Endothelial cell (in vitro differentiated cells): ENCODE results near the gene COBL. TPM values are rescaled to one million over a fixed set of nuclear protein-coding genes. Genes with fewer than 3 reads are reported as not detected.
A peak's percentile ranks its signal among the peaks of the same experiment; 100 is the strongest.

Source experiments
- DNase-seq: peaks from one replicate; pipeline ENCODE4 v3.0.0; 2021; ENCODE audit warnings: low spot score
- H3K27ac Mint-ChIP-seq: one replicate; pipeline ENCODE4 v1.8.0; 2021; ENCODE audit warnings: mixed read lengths, inconsistent platforms; ENCODE audit not compliant: unreplicated experiment
- H3K27me3 Mint-ChIP-seq: one replicate; pipeline ENCODE4 v1.8.0; 2021; ENCODE audit warnings: mild to moderate bottlenecking, moderate library complexity, mixed read lengths, inconsistent platforms; ENCODE audit not compliant: unreplicated experiment
- H3K36me3 Mint-ChIP-seq: one replicate; pipeline ENCODE4 v1.8.0; 2021; ENCODE audit warnings: mild to moderate bottlenecking, low read depth, mixed read lengths, inconsistent platforms; ENCODE audit not compliant: unreplicated experiment
- H3K4me1 Mint-ChIP-seq: one replicate; pipeline ENCODE4 v1.8.0; 2021; ENCODE audit warnings: mild to moderate bottlenecking, mixed read lengths, inconsistent platforms; ENCODE audit not compliant: unreplicated experiment
- H3K4me3 Mint-ChIP-seq: one replicate; pipeline ENCODE4 v1.8.0; 2021; ENCODE audit warnings: mild to moderate bottlenecking, mixed read lengths, inconsistent platforms; ENCODE audit not compliant: unreplicated experiment
- H3K9me3 Mint-ChIP-seq: one replicate; pipeline ENCODE4 v1.8.0; 2021; ENCODE audit warnings: mixed read lengths, inconsistent platforms; ENCODE audit not compliant: unreplicated experiment
- long read RNA-seq: library from polyadenylated mRNA; unstranded; transcript quantifications from one replicate; pipeline ENCODE4 v2.0.0, GENCODE V29; 2020; ENCODE audit not compliant: unreplicated experiment
- total RNA-seq: library from RNA; stranded (reverse); fragmentation: NEBNext Ultra II Directional; extraction: Animal tissue kit (Norgen Biotek cat#: 25700); gene quantifications from one replicate; pipeline ENCODE4 v1.2.1, GENCODE V29; 2021; ENCODE audit not compliant: unreplicated experiment
- TF ChIP-seq, protein P1 (sequence below): fragments of 200-600 bp; sonication (generic); IDR thresholded peaks from one replicate; pipeline ENCODE4 v1.5.0; 2021; ENCODE audit warnings: antibody characterized with exemption; ENCODE audit not compliant: unreplicated experiment

Gene COBL, protein sequence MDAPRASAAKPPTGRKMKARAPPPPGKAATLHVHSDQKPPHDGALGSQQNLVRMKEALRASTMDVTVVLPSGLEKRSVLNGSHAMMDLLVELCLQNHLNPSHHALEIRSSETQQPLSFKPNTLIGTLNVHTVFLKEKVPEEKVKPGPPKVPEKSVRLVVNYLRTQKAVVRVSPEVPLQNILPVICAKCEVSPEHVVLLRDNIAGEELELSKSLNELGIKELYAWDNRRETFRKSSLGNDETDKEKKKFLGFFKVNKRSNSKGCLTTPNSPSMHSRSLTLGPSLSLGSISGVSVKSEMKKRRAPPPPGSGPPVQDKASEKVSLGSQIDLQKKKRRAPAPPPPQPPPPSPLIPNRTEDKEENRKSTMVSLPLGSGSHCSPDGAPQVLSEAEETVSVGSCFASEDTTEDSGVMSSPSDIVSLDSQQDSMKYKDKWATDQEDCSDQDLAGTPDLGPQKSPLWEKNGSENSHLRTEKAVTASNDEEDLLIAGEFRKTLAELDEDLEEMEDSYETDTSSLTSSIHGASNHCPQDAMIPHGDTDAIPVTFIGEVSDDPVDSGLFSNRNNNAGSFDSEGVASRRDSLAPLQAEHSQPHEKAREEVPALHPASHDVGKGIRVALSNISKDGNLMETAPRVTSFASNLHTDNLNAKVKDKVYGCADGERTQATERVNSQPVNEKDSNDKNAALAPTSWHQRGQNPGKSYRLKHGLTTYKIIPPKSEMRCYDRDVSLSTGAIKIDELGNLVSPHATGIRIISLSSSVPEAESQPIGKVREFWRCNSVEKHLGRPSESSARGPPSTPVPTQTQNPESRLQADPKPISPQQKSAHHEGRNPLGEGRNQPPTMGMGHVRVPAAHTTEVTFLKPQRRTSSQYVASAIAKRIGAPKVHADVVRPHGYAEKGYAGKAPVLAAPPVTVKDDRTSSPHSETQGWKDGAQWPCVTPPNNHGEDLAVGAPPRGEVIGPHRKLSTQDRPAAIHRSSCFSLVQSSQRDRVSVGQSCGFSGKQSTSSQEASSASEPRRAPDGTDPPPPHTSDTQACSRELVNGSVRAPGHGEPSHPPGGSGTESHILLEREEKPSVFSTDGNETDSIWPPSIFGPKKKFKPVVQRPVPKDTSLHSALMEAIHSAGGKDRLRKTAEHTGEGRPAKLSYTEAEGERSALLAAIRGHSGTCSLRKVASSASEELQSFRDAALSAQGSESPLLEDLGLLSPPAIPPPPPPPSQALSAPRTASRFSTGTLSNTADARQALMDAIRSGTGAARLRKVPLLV
- 1.8 TPM for total RNA-seq
- long read RNA-seq: 0 reads

DNA sequence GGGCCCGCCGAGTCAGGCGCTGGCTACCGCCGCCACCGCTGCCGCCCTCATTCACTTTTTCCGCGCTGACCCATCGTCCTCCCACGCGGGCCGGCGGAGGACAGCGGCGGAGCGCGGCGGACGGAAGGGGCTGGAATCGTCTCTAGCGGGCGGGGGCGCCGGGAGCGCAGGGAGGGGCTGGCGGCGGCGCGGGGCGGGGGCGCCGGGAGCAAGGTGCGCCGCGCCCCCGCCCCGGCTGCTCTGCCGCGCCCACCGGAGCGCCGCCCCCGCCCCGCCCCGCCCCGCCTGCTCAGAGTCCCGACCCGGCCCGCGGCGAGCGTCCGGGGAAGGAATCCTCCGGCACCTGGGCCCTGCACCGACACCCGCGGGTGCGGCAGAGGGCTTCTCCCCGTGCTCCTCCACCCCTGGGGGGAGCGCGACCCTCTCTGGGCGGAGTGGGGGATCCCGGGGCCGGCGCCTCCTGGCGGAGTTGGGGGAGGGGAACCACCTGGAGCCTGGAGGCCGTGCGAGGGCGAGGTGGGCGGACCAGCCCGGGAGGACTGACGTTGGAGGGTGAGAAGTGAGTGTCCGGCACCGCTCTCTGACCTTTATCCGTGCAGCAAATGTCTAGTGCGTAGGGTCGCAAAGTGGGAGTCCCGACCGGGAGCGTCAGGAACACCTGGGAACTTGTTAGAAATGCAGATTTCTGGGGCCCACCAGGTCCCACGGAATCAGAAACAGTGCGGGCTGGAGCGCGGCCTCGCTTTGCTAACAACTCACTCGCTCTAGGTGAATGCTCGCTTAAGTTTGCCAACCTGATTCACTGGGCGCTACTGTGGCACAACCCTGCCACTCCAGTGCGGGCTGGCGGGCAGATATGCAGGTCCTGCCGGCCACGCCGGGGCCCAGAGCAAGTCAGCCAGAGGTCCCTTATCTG is at the start of gene COBL:
Gene COBL (minus strand): TSS at position 144 of the 916 bp plus-strand sequence. CDS start 176 bp downstream, outside the sequence.
- Mint-ChIP-seq H3K27me3 (peaks cover 9% of the 10 kb centered on the region), H3K4me1 (no peaks in the 10 kb centered on the region), H3K4me3 (peak within 1 kb of the TSS; percentile 91), H3K27ac (no peak within 1 kb of the TSS), H3K36me3 (no peaks in the 10 kb centered on the region), H3K9me3 (no peaks in the 10 kb centered on the region)
- DNase-seq: peak; percentile 17
- TF ChIP-seq, protein P1, sequence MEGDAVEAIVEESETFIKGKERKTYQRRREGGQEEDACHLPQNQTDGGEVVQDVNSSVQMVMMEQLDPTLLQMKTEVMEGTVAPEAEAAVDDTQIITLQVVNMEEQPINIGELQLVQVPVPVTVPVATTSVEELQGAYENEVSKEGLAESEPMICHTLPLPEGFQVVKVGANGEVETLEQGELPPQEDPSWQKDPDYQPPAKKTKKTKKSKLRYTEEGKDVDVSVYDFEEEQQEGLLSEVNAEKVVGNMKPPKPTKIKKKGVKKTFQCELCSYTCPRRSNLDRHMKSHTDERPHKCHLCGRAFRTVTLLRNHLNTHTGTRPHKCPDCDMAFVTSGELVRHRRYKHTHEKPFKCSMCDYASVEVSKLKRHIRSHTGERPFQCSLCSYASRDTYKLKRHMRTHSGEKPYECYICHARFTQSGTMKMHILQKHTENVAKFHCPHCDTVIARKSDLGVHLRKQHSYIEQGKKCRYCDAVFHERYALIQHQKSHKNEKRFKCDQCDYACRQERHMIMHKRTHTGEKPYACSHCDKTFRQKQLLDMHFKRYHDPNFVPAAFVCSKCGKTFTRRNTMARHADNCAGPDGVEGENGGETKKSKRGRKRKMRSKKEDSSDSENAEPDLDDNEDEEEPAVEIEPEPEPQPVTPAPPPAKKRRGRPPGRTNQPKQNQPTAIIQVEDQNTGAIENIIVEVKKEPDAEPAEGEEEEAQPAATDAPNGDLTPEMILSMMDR: no peak

DNA sequence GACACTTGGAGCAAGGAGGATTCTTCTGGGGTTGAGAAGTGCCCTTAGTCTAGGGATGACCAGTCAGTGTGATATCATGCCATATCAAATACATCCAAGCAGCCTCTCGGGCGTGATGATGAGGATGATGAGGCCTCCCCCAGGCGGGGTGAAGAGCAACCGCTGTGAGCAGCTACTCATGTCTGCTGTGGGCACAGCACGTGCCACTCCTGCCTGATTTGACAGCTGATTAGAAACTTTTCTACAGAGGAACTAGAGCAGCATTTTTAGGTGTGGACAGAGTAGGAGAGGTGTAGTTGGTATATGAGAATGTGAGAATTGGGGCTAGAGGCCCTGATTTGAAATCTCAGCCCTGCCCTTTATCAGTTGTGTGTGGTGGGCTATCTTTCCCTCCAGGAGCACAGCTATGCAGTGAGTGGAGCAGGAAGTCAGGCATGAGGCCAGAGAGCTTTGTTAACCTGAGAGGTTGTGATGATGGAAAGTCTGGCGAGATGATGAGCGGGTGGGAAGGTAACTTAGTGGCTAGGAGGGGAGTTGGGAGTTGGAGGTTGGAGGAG is 49.6 kb upstream of the COBL start:
- H3K4me3 Mint-ChIP-seq: no peak overlapping the region
- no peak overlapping the region for H3K27ac Mint-ChIP-seq
- DNase-seq: no peak
- no peaks in the 10 kb centered on the region for H3K36me3 Mint-ChIP-seq
- H3K27me3 Mint-ChIP-seq: peaks cover 5% of the 10 kb centered on the region
- H3K4me1 Mint-ChIP-seq: no peaks in the 10 kb centered on the region
- peaks cover 5% of the 10 kb centered on the region for H3K9me3 Mint-ChIP-seq
- TF ChIP-seq, protein P1: no peak

DNA sequence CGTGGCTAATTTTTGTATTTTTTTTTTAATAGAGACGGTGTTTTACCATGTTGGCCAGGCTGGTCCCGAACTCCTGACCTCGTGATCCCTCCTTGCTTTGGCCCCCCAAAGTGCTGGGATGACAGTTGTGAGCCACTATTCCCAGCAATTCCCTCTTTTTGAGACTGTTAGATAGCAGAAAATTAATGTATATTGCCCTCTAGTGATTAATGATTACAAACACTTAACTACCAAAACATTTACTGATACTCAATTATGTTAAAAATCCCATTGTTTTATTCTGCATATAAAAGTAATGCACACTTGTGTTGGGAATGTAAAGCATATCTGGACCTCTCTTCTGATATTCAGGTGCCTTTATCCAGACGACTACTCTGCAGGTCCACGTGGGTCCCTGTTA is 41.2 kb upstream of the COBL start:
- TF ChIP-seq, protein P1: no peak
- Mint-ChIP-seq H3K9me3 (peaks cover 4% of the 10 kb centered on the region), H3K27ac (no peak overlapping the region), H3K36me3 (peaks cover 4% of the 10 kb centered on the region), H3K4me3 (no peak overlapping the region), H3K4me1 (no peaks in the 10 kb centered on the region), H3K27me3 (peaks cover 5% of the 10 kb centered on the region)
- DNase-seq: no peak

DNA sequence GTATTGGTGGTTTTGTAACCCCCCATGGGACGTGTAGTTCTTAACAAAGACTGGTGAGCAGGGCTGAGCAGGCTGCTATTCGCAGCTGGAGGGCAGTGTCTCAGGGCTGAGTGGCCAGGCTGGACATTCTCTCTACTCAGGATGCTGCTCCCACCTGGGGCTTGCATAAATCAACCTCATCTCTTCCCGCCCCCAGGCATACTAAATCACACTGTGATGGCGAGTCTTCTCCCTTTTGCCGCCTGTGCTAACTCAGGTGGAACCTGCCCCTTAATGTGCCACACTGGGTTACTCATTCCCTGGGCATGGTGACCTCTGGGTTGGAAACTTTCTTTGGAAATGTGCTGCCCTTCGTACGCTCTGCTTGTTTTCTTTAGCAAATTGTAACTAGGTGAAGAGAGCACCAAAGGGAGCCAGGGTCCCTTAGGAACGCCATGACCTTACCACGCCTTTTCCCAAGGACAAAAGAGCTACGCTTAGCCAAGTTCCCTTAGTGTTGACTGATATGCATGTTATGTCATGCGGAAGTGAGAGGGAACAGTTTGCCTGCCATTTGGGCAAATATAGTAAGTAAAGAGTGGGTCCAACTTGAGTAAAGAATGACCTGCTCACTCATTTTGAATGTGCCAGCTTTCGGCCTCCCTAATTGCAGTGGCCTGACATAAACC is 40.4 kb upstream of the COBL start:
- Mint-ChIP-seq H3K27ac (no peak overlapping the region), H3K4me3 (no peak overlapping the region), H3K36me3 (peaks cover 4% of the 10 kb centered on the region), H3K27me3 (peaks cover 5% of the 10 kb centered on the region), H3K4me1 (no peaks in the 10 kb centered on the region), H3K9me3 (no peaks in the 10 kb centered on the region)
- no peak for DNase-seq
- TF ChIP-seq, protein P1: no peak
